ENCODE results near the gene SF3B3. TPM values are rescaled to one million over a fixed set of nuclear protein-coding genes. Genes with fewer than 3 reads are reported as not detected.

SF3B3 gene
- total and polyA plus RNA-seq, 8 donors: 43.9 to 131 (median 85.5) TPM

- no peak for TF ChIP-seq CTCF (IDR thresholded peaks at IDR 0.05)
- 87 to 92% methylated on average over 3 of the region's 3 CpGs for WGBS, 2 donors
- FAIRE-seq: no peak
Measured at GRCh38 chr16:70556063-70556462, 32.4 kb downstream of the SF3B3 start.

GRCh38 chr16:70561623-70562022 lies 38.0 kb downstream of the SF3B3 start:
- Histone ChIP-seq H3K27ac (no peak overlapping the region), H3K27me3 (no peaks in the 10 kb centered on the region), H3K9me3 (no peaks in the 10 kb centered on the region), H3K4me1 (no peaks in the 10 kb centered on the region), H3K4me3 (no peak overlapping the region), H3K36me3 (peaks cover 21 to 98% (median 50%) of the 10 kb centered on the region in 3 donors)
- intact Hi-C loops (cut with DNase I): no loop called here
- FAIRE-seq (no peak), DNase-seq (no peak), ATAC-seq (peak; percentile 36 to 67 (median 46))
- 81 to 85% methylated on average over 9 of the region's 9 CpGs for WGBS, 2 donors
- no peak for TF ChIP-seq CTCF (IDR thresholded peaks at IDR 0.05)

More at GRCh38 chr16:70556063-70556462, 32.4 kb downstream of the SF3B3 start:
- H3K27ac ChIP-seq: no peak overlapping the region
- no peak overlapping the region for H3K4me3 ChIP-seq
- no peaks in the 10 kb centered on the region for H3K9me3 ChIP-seq
- peak in 2 of 4 donors; percentile 20 to 29 for ATAC-seq
- no peak for DNase-seq
- intact Hi-C loops (cut with DNase I): no loop called here
- peaks cover 4 to 88% (median 57%) of the 10 kb centered on the region in 3 donors for H3K36me3 ChIP-seq
- no peaks in the 10 kb centered on the region for H3K27me3 ChIP-seq
- no peaks in the 10 kb centered on the region for H3K4me1 ChIP-seq

GRCh38 chr16:70563636-70564035 lies 40.0 kb downstream of the SF3B3 start:
- 72 to 87% methylated on average over 7 of the region's 7 CpGs for WGBS, 2 donors
- FAIRE-seq (no peak), ATAC-seq (peak in 1 of 4 donors; percentile 43)

GRCh38 chr16:70565053-70565452 lies 41.4 kb downstream of the SF3B3 start:
- Histone ChIP-seq H3K27me3 (no peaks in the 10 kb centered on the region), H3K27ac (no peak overlapping the region), H3K4me3 (no peak overlapping the region), H3K4me1 (no peaks in the 10 kb centered on the region), H3K36me3 (peaks cover 21 to 98% (median 59%) of the 10 kb centered on the region in 3 donors), H3K9me3 (no peaks in the 10 kb centered on the region)
- no peak for TF ChIP-seq CTCF (IDR thresholded peaks at IDR 0.05)
- 82 to 86% methylated on average over 4 of the region's 4 CpGs for WGBS, 2 donors
- DNase-seq (no peak), ATAC-seq (no peak), FAIRE-seq (no peak)
- intact Hi-C loops (cut with DNase I): no loop called here

More at GRCh38 chr16:70563636-70564035, 40.0 kb downstream of the SF3B3 start:
- Histone ChIP-seq H3K27me3 (no peaks in the 10 kb centered on the region), H3K36me3 (peaks cover 21 to 98% (median 46%) of the 10 kb centered on the region in 3 donors), H3K9me3 (no peaks in the 10 kb centered on the region), H3K27ac (no peak overlapping the region), H3K4me3 (no peak overlapping the region), H3K4me1 (no peaks in the 10 kb centered on the region)
- TF ChIP-seq CTCF (IDR thresholded peaks at IDR 0.05): no peak
- intact Hi-C loops (cut with DNase I): no loop called here
- DNase-seq: no peak

GRCh38 chr16:70568601-70569237 lies 45.1 kb downstream of the SF3B3 start:
- Histone ChIP-seq H3K4me3 (no peak overlapping the region), H3K36me3 (peaks cover 20 to 93% (median 69%) of the 10 kb centered on the region in 3 donors), H3K27me3 (no peaks in the 10 kb centered on the region), H3K4me1 (no peaks in the 10 kb centered on the region), H3K9me3 (no peaks in the 10 kb centered on the region), H3K27ac (no peak overlapping the region)
- 80 to 82% methylated on average over 5 of the region's 5 CpGs for WGBS, 2 donors
- ATAC-seq (peak in 1 of 4 donors; percentile 16), FAIRE-seq (no peak), DNase-seq (no peak)
- intact Hi-C loops (cut with DNase I): no loop called here
- no peak for TF ChIP-seq CTCF (IDR thresholded peaks at IDR 0.05)
